Tongue (tissue), 2 donors: Measurements from ENCODE around the gene SEMA3G. TPM values are rescaled to one million over a fixed set of nuclear protein-coding genes. Genes with fewer than 3 reads are reported as not detected.

ENCODE experiments used
- DNase-seq: peaks from one replicate; pipeline ENCODE4 v3.0.0-alpha.2; 2015
- total RNA-seq: library from RNA; depleted of rRNA; stranded (reverse); fragments of >200 nt; gene quantifications from one replicate; pipeline ENCODE4 v1.2.3, GENCODE V29; 2014

SEMA3G gene
- total RNA-seq, 1 donor from 2014 or later: 14.0 TPM

GRCh38 chr3:52438579-52439425 is 6.1 kb downstream of the SEMA3G start:
- no peak for DNase-seq

- no peak for DNase-seq
These were observed 6.9 kb downstream of the SEMA3G start for GRCh38 chr3:52438104-52438376.

- no peak for DNase-seq
These were observed 7.4 kb downstream of the SEMA3G start for GRCh38 chr3:52437326-52438103.

GRCh38 chr3:52436500-52437149 is 8.3 kb downstream of the SEMA3G start:
- peak; percentile 94 for DNase-seq

GRCh38 chr3:52435246-52436101 is 9.4 kb downstream of the SEMA3G start:
- no peak for DNase-seq

GRCh38 chr3:52434491-52435115 is 10.3 kb downstream of the SEMA3G start:
- no peak for DNase-seq

- DNase-seq: no peak
These were observed 10.9 kb downstream of the SEMA3G start for GRCh38 chr3:52433996-52434479.

GRCh38 chr3:52433328-52433995 is 11.4 kb downstream of the SEMA3G start:
- DNase-seq: peak; percentile 47

- DNase-seq: peak; percentile 89
These were observed 12.2 kb downstream of the SEMA3G start for GRCh38 chr3:52432691-52433141.

- no peak for DNase-seq
These were observed 12.7 kb downstream of the SEMA3G start for GRCh38 chr3:52432225-52432624.

- no peak for DNase-seq
These were observed 13.3 kb downstream of the SEMA3G start for GRCh38 chr3:52431459-52432223.

- no peak for DNase-seq
These were observed 14.5 kb downstream of the SEMA3G start for GRCh38 chr3:52430416-52430810.

GRCh38 chr3:52429779-52430415 is 15.0 kb downstream of the SEMA3G start:
- DNase-seq: no peak

GRCh38 chr3:52429031-52429430 is 15.9 kb downstream of the SEMA3G start:
- no peak for DNase-seq

- DNase-seq: peak; percentile 92
These were observed 16.5 kb downstream of the SEMA3G start for GRCh38 chr3:52428151-52429005.

GRCh38 chr3:52423173-52423572 is 21.7 kb downstream of the SEMA3G start:
- no peak for DNase-seq

- DNase-seq: no peak
These were observed 22.2 kb downstream of the SEMA3G start for GRCh38 chr3:52422669-52423068.

GRCh38 chr3:52420388-52420787 is 24.5 kb downstream of the SEMA3G start:
- peak; percentile 76 for DNase-seq

- no peak for DNase-seq
These were observed 29.1 kb downstream of the SEMA3G start for GRCh38 chr3:52415800-52416199.
